ENCODE data around the gene TMEM131L.

Gene TMEM131L

GRCh38 chr4:153622093-153622492, 155.9 kb downstream of the TMEM131L start:
- 88 to 100% methylated on average over 1 of the region's 5 CpGs for WGBS, 2 experiments (ENCODE audit: insufficient coverage in 2 of 2)
- H3K4me3 ChIP-seq (ENCODE audit: extremely low read depth, insufficient read depth, low read length, poor library complexity, severe bottlenecking) = no peak overlapping the region
- H3K36me3 ChIP-seq (ENCODE audit: control insufficient read depth, insufficient read depth, low read length) = peaks cover 43% of the 10 kb centered on the region

DNA sequence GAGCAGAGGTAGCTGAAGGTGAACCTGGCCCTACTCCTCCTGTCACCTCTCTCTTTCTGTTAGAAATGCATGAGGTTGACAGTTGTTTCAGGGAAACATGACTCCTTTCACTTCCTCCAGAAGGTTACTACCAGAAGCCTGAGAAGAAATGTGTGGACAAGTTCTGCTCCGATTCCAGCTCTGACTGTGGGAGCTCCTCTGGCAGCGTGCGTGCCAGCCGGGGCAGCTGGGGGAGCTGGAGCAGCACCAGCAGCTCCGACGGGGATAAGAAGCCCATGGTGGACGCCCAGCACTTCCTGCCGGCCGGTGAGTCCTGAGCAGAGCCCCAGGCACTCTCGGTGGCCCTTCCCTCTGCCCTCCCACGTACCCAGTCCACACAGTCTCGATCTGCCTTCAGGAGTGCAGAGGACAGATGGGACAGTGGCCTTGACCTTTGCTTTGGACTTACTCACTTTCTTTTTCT, 156.6 kb downstream of the TMEM131L start:
- H3K4me1 ChIP-seq (ENCODE audit: control insufficient read depth, insufficient read depth, low read length, poor library complexity, severe bottlenecking) = no peaks in the 10 kb centered on the region
- 90 to 91% methylated on average over 12 of the region's 12 CpGs for WGBS, 2 experiments (ENCODE audit: insufficient coverage in 2 of 2)
- no peaks in the 10 kb centered on the region for H3K9me3 ChIP-seq (ENCODE audit: control insufficient read depth, low read length)
- H3K36me3 ChIP-seq (ENCODE audit: control insufficient read depth, insufficient read depth, low read length) = peaks cover 50% of the 10 kb centered on the region
- H3K27ac ChIP-seq (ENCODE audit: low read depth, low read length, severe bottlenecking) = no peak overlapping the region
- no peak overlapping the region for H3K4me3 ChIP-seq (ENCODE audit: extremely low read depth, insufficient read depth, low read length, poor library complexity, severe bottlenecking)

More at GRCh38 chr4:153622093-153622492, 155.9 kb downstream of the TMEM131L start:
- Histone ChIP-seq H3K4me1 (ENCODE audit: control insufficient read depth, insufficient read depth, low read length, poor library complexity, severe bottlenecking) (no peaks in the 10 kb centered on the region), H3K9me3 (ENCODE audit: control insufficient read depth, low read length) (no peaks in the 10 kb centered on the region), H3K27ac (ENCODE audit: low read depth, low read length, severe bottlenecking) (no peak overlapping the region)

- no peak overlapping the region for H3K27ac ChIP-seq (ENCODE audit: low read depth, low read length, severe bottlenecking)
- H3K4me1 ChIP-seq (ENCODE audit: control insufficient read depth, insufficient read depth, low read length, poor library complexity, severe bottlenecking) = no peaks in the 10 kb centered on the region
- peaks cover 55% of the 10 kb centered on the region for H3K36me3 ChIP-seq (ENCODE audit: control insufficient read depth, insufficient read depth, low read length)
- H3K4me3 ChIP-seq (ENCODE audit: extremely low read depth, insufficient read depth, low read length, poor library complexity, severe bottlenecking) = no peak overlapping the region
- WGBS, 2 experiments (ENCODE audit: insufficient coverage in 2 of 2) = 100% methylated on average over 1 of the region's 2 CpGs
- H3K9me3 ChIP-seq (ENCODE audit: control insufficient read depth, low read length) = no peaks in the 10 kb centered on the region
These were observed 157.3 kb downstream of the TMEM131L start for GRCh38 chr4:153623491-153623890.

DNA sequence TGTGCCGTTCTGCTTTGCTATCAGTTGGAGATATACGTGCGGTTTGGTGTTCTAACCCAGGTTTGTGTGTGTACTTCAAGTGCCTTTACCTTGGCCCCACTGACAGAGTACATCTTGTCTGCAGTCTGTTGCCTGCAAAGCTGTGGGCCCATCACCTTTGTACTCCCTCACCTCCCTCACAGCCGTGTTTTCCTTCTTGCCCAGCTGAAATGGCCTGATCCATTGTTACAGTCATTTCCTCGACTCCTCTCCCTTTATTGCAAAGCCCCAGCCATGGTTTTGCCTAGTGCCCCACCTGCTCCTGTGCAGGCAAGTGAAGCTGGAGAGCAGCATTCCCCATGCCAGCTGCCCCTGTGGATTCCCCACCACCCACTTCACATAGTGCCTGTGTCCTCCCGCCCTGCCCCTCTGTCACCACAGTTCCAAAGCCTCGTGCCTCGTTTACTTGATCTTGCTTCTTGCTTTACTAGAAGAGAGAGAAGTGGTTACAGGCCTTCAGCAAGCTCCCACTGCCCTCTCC, 162.7 kb downstream of the TMEM131L start:
- H3K9me3 ChIP-seq (ENCODE audit: control insufficient read depth, low read length) = peaks cover 6% of the 10 kb centered on the region
- no peak overlapping the region for H3K27ac ChIP-seq (ENCODE audit: low read depth, low read length, severe bottlenecking)
- H3K36me3 ChIP-seq (ENCODE audit: control insufficient read depth, insufficient read depth, low read length) = peaks cover 68% of the 10 kb centered on the region
- 91 to 95% methylated on average over 4 to 8 of the region's 8 CpGs for WGBS, 2 experiments (ENCODE audit: insufficient coverage in 2 of 2)
- H3K4me1 ChIP-seq (ENCODE audit: control insufficient read depth, insufficient read depth, low read length, poor library complexity, severe bottlenecking) = no peaks in the 10 kb centered on the region
- H3K4me3 ChIP-seq (ENCODE audit: extremely low read depth, insufficient read depth, low read length, poor library complexity, severe bottlenecking) = no peak overlapping the region

- no peak overlapping the region for H3K27ac ChIP-seq (ENCODE audit: low read depth, low read length, severe bottlenecking)
- peaks cover 6% of the 10 kb centered on the region for H3K9me3 ChIP-seq (ENCODE audit: control insufficient read depth, low read length)
- H3K4me1 ChIP-seq (ENCODE audit: control insufficient read depth, insufficient read depth, low read length, poor library complexity, severe bottlenecking) = no peaks in the 10 kb centered on the region
- H3K4me3 ChIP-seq (ENCODE audit: extremely low read depth, insufficient read depth, low read length, poor library complexity, severe bottlenecking) = no peak overlapping the region
- H3K36me3 ChIP-seq (ENCODE audit: control insufficient read depth, insufficient read depth, low read length) = peaks cover 72% of the 10 kb centered on the region
These were observed 163.6 kb downstream of the TMEM131L start for GRCh38 chr4:153629776-153630175.

DNA sequence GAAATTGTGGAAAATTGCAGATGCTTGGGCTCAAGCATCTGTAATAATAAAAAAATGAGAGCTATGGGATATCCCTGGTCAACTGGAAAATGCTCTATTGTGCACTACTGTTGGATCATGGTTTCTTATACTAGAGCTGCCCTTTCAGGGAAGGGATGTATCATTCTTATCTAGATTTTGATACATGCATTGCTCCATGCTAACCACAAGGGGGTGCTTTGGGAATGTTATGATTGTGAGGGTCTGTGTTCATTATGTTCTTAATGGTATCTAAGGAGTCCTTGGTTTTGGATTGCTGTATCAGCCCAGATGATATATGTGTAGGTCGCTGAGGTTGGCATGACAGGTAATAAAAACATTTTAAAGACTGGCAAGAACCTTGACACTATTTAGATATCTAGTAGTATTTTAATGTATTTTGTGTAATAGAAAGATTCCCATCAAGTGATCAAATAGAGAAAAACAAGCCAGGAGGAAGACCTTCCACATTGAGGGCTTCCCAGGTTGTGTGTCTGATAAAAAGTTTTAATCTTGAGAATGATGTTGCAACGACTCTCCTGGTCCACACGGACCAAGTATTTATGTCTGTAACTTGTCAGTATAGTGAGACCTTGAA, 168.7 kb downstream of the TMEM131L start:
- Histone ChIP-seq H3K36me3 (ENCODE audit: control insufficient read depth, insufficient read depth, low read length) (peaks cover 44% of the 10 kb centered on the region), H3K4me3 (ENCODE audit: extremely low read depth, insufficient read depth, low read length, poor library complexity, severe bottlenecking) (no peak overlapping the region), H3K4me1 (ENCODE audit: control insufficient read depth, insufficient read depth, low read length, poor library complexity, severe bottlenecking) (no peaks in the 10 kb centered on the region), H3K9me3 (ENCODE audit: control insufficient read depth, low read length) (peaks cover 6% of the 10 kb centered on the region), H3K27ac (ENCODE audit: low read depth, low read length, severe bottlenecking) (no peak overlapping the region)
- WGBS, 2 experiments (ENCODE audit: insufficient coverage in 2 of 2) = 83% methylated on average over 2 of the region's 3 CpGs; no CpG with 5 or more reads in 1 of the 2 experiments

DNA sequence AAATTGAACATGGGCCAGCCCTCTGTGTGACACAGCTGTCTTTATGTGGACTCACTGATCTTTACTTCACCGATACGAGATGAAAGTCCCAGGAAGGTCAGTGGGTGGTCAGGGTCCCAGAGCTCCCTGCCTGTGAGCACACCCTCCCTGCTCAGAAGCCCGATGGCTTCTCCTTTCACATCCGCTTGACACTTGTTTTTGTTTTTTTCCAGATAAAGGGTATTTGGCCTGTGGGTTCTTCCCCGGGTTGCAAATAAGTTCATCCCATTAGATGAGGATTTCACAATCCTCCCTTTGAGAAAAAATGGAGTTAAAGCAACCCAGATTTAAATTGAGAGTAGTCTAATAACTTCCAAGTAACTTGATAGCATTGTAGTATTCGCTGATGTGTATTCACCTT, 169.7 kb downstream of the TMEM131L start:
- Histone ChIP-seq H3K27ac (ENCODE audit: low read depth, low read length, severe bottlenecking) (no peak overlapping the region), H3K4me3 (ENCODE audit: extremely low read depth, insufficient read depth, low read length, poor library complexity, severe bottlenecking) (no peak overlapping the region), H3K4me1 (ENCODE audit: control insufficient read depth, insufficient read depth, low read length, poor library complexity, severe bottlenecking) (no peaks in the 10 kb centered on the region), H3K36me3 (ENCODE audit: control insufficient read depth, insufficient read depth, low read length) (peaks cover 34% of the 10 kb centered on the region), H3K9me3 (ENCODE audit: control insufficient read depth, low read length) (peaks cover 6% of the 10 kb centered on the region)
- WGBS, 2 experiments (ENCODE audit: insufficient coverage in 2 of 2) = 83 to 92% methylated on average over 2 to 3 of the region's 6 CpGs

- Histone ChIP-seq H3K9me3 (ENCODE audit: control insufficient read depth, low read length) (no peaks in the 10 kb centered on the region), H3K36me3 (ENCODE audit: control insufficient read depth, insufficient read depth, low read length) (peaks cover 29% of the 10 kb centered on the region), H3K4me1 (ENCODE audit: control insufficient read depth, insufficient read depth, low read length, poor library complexity, severe bottlenecking) (no peaks in the 10 kb centered on the region), H3K27ac (ENCODE audit: low read depth, low read length, severe bottlenecking) (no peak overlapping the region), H3K4me3 (ENCODE audit: extremely low read depth, insufficient read depth, low read length, poor library complexity, severe bottlenecking) (no peak overlapping the region)
- WGBS, 2 experiments (ENCODE audit: insufficient coverage in 2 of 2) = 100% methylated on average over 1 to 2 of the region's 3 CpGs
These were observed 171.0 kb downstream of the TMEM131L start for GRCh38 chr4:153637201-153637600.

DNA sequence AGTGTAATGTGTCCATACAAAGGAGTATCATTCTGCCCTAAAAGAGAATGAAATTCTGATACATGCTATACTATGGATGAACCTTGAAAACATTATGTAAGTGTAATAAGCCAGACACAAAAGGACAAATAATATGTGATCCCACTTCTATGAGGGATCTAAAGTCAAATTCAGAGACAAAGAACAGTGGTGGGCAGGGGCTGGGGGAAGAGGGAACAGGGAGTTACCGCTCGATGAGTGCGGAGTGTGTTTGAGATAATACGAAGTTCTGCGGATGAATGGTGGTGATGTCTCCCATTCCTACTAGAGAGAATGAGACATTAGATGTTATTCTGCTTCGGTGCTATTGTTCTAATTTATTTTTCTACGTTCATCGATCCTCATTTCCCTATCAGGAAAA, 171.9 kb downstream of the TMEM131L start:
- H3K4me1 ChIP-seq (ENCODE audit: control insufficient read depth, insufficient read depth, low read length, poor library complexity, severe bottlenecking) = no peaks in the 10 kb centered on the region
- WGBS, 2 experiments (ENCODE audit: insufficient coverage in 2 of 2) = 100% methylated on average over 1 to 5 of the region's 8 CpGs
- no peak overlapping the region for H3K4me3 ChIP-seq (ENCODE audit: extremely low read depth, insufficient read depth, low read length, poor library complexity, severe bottlenecking)
- no peak overlapping the region for H3K27ac ChIP-seq (ENCODE audit: low read depth, low read length, severe bottlenecking)
- H3K9me3 ChIP-seq (ENCODE audit: control insufficient read depth, low read length) = no peaks in the 10 kb centered on the region
- H3K36me3 ChIP-seq (ENCODE audit: control insufficient read depth, insufficient read depth, low read length) = peaks cover 23% of the 10 kb centered on the region

DNA sequence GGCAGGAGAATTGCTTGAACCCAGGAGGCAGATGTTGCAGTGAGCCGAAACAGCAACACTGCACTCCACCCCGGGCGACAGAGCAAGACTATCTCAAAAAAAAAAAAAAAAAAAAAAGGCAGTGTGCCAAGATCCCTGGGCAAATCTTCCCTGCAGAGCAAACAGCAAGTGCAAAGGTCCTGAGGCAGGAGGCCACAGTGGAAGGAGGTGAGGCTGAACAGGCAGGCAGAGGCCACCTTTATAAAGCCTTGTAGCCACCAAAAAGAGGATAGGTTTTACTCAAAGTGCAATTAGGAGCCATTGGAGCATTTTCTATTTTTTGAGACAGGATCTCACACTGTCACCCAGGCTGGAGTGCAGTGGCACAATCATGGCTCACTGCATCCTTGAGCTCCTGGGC, 172.8 kb downstream of the TMEM131L start:
- no peak overlapping the region for H3K27ac ChIP-seq (ENCODE audit: low read depth, low read length, severe bottlenecking)
- H3K4me3 ChIP-seq (ENCODE audit: extremely low read depth, insufficient read depth, low read length, poor library complexity, severe bottlenecking) = no peak overlapping the region
- no peaks in the 10 kb centered on the region for H3K4me1 ChIP-seq (ENCODE audit: control insufficient read depth, insufficient read depth, low read length, poor library complexity, severe bottlenecking)
- 87 to 92% methylated on average over 3 of the region's 3 CpGs for WGBS, 2 experiments (ENCODE audit: insufficient coverage in 2 of 2)
- H3K9me3 ChIP-seq (ENCODE audit: control insufficient read depth, low read length) = no peaks in the 10 kb centered on the region
- peaks cover 16% of the 10 kb centered on the region for H3K36me3 ChIP-seq (ENCODE audit: control insufficient read depth, insufficient read depth, low read length)

Data from mesodermal cell (in vitro differentiated cells).